GM20000 (cell line): ENCODE results near the gene E2F1.

Source experiments
- DNase-seq: peaks from one replicate; pipeline ENCODE4 v3.0.0; 2012; ENCODE audit warnings: low spot score
- CTCF ChIP-seq: IDR thresholded peaks from 2 replicates; pipeline ENCODE4 v1.5.1; 2012; ENCODE audit warnings: mild to moderate bottlenecking, control low read depth; ENCODE audit errors: extremely low read depth, missing control alignments

Gene E2F1

GRCh38 chr20:33660035-33660684 lies 26.0 kb downstream of the E2F1 start:
- TF ChIP-seq CTCF, result no peak
- DNase-seq, result no peak

GRCh38 chr20:33659341-33660034 lies 26.7 kb downstream of the E2F1 start:
- TF ChIP-seq CTCF, result no peak

GRCh38 chr20:33658929-33659328 lies 27.3 kb downstream of the E2F1 start:
- no peak for DNase-seq
- TF ChIP-seq CTCF, result no peak

More at GRCh38 chr20:33659341-33660034, 26.7 kb downstream of the E2F1 start:
- DNase-seq, result no peak

GRCh38 chr20:33658510-33658909 lies 27.7 kb downstream of the E2F1 start:
- no peak for DNase-seq
- TF ChIP-seq CTCF, result no peak

GRCh38 chr20:33657704-33658095 lies 28.5 kb downstream of the E2F1 start:
- no peak for DNase-seq
- TF ChIP-seq CTCF, result no peak

GRCh38 chr20:33656783-33657703 lies 29.1 kb downstream of the E2F1 start:
- no peak for DNase-seq
- no peak for TF ChIP-seq CTCF
